ENCODE results near the gene HGF. TPM values are rescaled to one million over a fixed set of nuclear protein-coding genes. Genes with fewer than 3 reads are reported as not detected.

The HGF gene
- total RNA-seq, 3 donors from 2014 or later, result 1.4 to 4.6 (median 3.2) TPM

DNA sequence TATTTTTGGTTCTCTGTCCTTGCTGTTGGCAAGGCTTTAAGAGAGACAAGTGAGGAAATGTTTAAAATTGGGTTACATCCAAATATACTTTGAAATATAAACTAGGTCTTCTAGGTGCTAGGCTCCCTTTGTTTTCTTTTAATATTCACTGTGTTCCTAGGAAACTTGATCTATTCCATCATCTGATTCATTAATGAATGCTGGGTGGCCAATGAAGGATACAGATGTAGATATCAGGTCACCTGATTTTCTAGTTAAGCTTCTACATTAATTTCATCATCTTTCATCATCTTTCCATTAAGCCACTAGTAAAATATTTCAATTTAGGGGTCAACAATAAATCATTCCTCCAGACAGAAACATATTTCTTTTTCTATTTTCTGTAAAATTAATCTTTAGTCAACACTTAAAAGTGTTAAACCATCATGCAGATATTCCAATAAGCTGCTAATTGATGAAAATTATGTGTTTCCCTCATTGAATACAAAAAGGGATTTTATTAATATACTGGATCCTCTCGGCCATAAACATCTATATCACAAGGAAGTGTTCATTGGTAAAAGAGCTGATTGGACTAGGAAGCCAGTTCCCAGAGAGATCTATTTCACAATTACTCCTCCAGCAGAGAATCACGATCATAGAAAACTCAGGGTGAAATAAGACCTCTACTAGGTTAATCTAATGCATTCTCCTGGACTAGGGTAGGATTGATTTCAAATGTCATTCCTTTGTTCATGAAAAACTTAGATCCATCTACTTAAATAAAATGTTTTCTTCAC, 14.7 kb downstream of the HGF start:
- TF ChIP-seq, protein P1, sequence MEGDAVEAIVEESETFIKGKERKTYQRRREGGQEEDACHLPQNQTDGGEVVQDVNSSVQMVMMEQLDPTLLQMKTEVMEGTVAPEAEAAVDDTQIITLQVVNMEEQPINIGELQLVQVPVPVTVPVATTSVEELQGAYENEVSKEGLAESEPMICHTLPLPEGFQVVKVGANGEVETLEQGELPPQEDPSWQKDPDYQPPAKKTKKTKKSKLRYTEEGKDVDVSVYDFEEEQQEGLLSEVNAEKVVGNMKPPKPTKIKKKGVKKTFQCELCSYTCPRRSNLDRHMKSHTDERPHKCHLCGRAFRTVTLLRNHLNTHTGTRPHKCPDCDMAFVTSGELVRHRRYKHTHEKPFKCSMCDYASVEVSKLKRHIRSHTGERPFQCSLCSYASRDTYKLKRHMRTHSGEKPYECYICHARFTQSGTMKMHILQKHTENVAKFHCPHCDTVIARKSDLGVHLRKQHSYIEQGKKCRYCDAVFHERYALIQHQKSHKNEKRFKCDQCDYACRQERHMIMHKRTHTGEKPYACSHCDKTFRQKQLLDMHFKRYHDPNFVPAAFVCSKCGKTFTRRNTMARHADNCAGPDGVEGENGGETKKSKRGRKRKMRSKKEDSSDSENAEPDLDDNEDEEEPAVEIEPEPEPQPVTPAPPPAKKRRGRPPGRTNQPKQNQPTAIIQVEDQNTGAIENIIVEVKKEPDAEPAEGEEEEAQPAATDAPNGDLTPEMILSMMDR (IDR thresholded peaks at IDR 0.05), result no peak
- intact Hi-C loops (cut with DNase I, micrococcal nuclease), result no loop called here
- no peaks in the 10 kb centered on the region for H3K4me1 ChIP-seq (ENCODE audit: low read depth)
- DNase-seq (no peak), ATAC-seq (no peak)
- no peak overlapping the region for H3K4me3 ChIP-seq
- H3K9me3 ChIP-seq, result no peaks in the 10 kb centered on the region
- no peaks in the 10 kb centered on the region for H3K36me3 ChIP-seq (ENCODE audit: low read depth)

DNA sequence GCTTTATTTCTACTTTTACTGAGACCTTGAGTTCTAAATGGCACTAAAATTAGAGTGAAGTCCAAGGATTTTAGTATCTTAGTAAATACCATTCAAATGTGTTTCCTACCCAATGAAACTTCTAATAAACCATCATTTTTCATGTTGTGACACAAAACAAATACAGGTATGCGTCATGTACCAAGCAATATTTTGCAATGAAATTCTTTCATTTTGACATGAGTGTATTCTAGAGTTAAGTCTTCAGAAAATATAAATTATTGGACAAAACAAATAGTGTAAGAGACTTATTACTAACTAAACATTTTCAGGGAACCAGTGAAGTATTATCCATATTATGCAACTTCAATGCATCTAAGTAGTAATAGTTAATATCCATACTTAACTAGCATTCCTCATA, 16.5 kb downstream of the HGF start:
- intact Hi-C loops (cut with DNase I, micrococcal nuclease), result no loop called here
- Histone ChIP-seq H3K4me3 (no peak overlapping the region), H3K36me3 (ENCODE audit: low read depth) (no peaks in the 10 kb centered on the region), H3K4me1 (ENCODE audit: low read depth) (no peaks in the 10 kb centered on the region), H3K9me3 (no peaks in the 10 kb centered on the region)
- no peak for DNase-seq
- TF ChIP-seq, protein P1 (IDR thresholded peaks at IDR 0.05), result no peak
- no peak for ATAC-seq

DNA sequence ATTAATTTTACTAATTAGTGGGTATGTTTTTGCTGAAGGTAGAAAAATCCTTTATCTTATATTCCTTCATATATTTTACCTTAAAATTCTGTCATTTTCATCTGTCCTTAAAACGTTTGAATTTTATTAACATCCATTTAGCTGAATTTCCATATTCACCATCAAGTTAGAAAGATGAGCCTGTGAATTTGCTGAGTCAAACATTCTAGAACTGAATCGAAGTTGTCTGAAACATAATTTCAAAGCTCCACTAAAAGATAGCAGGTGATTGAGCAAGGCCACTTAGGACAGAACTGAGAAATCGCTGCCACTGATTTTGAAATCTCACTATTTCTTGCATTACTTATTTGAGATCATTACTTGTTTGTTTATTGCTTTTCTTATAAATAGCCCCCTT, 17.5 kb downstream of the HGF start:
- H3K4me3 ChIP-seq, result no peak overlapping the region
- ATAC-seq, result no peak
- intact Hi-C loops (cut with DNase I, micrococcal nuclease), result no loop called here
- no peak for DNase-seq
- no peaks in the 10 kb centered on the region for H3K4me1 ChIP-seq (ENCODE audit: low read depth)
- TF ChIP-seq, protein P1 (IDR thresholded peaks at IDR 0.05), result no peak
- H3K9me3 ChIP-seq, result no peaks in the 10 kb centered on the region
- no peaks in the 10 kb centered on the region for H3K36me3 ChIP-seq (ENCODE audit: low read depth)

DNA sequence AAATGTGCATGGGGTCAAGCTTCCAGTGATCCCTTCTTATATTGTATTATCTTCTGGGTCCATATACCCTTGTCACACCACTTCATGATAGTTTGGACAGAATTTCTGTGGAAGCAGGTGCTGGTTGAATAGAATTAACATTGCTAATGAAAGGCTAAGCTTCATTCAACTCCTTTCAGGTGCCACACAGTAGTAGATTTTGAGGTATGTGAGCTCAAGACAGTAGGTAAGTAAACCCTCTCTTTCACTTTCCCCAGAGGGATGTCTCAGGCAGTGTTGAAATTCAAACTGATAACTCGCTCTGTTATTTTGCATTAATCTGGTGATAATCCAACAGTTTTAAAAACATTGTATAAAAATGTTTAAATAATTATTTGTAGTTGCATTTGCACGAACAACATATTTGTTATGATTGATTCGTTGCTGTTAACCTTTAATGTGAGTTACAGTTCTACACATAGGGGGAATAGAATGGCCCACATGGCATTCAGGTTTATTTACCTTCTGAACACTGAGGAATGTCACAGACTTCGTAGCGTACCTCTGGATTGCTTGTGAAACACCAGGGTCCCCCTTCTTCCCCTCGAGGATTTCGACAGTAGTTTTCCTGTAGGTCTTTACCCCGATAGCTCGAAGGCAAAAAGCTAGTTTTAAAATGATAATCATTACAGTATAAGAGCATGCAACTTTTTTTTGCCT, 18.1 kb downstream of the HGF start:
- TF ChIP-seq, protein P1 (IDR thresholded peaks at IDR 0.05), result no peak
- no peaks in the 10 kb centered on the region for H3K36me3 ChIP-seq (ENCODE audit: low read depth)
- DNase-seq (no peak), ATAC-seq (no peak)
- H3K4me1 ChIP-seq (ENCODE audit: low read depth), result no peaks in the 10 kb centered on the region
- no peaks in the 10 kb centered on the region for H3K9me3 ChIP-seq
- no peak overlapping the region for H3K4me3 ChIP-seq
- intact Hi-C loops (cut with DNase I, micrococcal nuclease), result no loop called here

DNA sequence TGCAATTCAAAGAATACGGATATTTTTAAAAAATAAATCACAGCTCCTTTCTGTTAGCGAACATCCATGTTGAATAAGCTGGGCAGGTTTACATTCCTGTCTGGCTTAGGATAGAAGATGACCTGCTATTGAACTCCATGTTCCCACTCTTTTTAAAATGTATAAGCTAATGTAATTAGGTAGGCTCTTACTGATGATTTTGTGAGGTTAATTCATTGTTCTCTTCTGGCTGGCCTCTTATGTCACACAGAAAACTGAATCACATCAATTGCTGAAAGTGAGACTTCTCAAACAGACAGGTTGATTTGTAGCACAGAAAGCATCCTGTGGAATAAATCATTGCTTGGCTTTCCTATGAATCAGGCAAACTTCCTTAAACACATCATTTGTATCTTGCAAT, 24.2 kb downstream of the HGF start:
- ATAC-seq (no peak), DNase-seq (no peak)
- no peak overlapping the region for H3K4me3 ChIP-seq
- H3K9me3 ChIP-seq, result no peaks in the 10 kb centered on the region
- H3K36me3 ChIP-seq (ENCODE audit: low read depth), result no peaks in the 10 kb centered on the region
- TF ChIP-seq, protein P1 (IDR thresholded peaks at IDR 0.05), result no peak
- intact Hi-C loops (cut with DNase I, micrococcal nuclease), result no loop called here
- H3K4me1 ChIP-seq (ENCODE audit: low read depth), result no peaks in the 10 kb centered on the region
